Measurements from ENCODE around the gene AHI1. TPM values are rescaled to one million over a fixed set of nuclear protein-coding genes. Genes with fewer than 3 reads are reported as not detected.

The AHI1 gene
- total and polyA plus RNA-seq, 2 of the 13 experiments (the other 11 are each of a cell fraction or from before 2014, with no cell fraction given), result 7.2 to 18.6 TPM

- TF ChIP-seq KLF16 (CRISPR knock-in tag; IDR thresholded peaks at IDR 0.05), result no peak
- no peak for TF ChIP-seq PHF21A (CRISPR knock-in tag; IDR thresholded peaks at IDR 0.05)
- TF ChIP-seq ZXDC (CRISPR knock-in tag; IDR thresholded peaks at IDR 0.05), result no peak
- TF ChIP-seq ZNF362 (CRISPR knock-in tag; IDR thresholded peaks at IDR 0.05; ENCODE audit: borderline replicate concordance), result no peak
- TF ChIP-seq EP300 (IDR thresholded peaks at IDR 0.05; ENCODE audit: low read depth in 2 of 2, low read length in 2 of 2), result no peak
- no peak for TF ChIP-seq EP300 (CRISPR knock-in tag; IDR thresholded peaks at IDR 0.05; ENCODE audit: borderline replicate concordance)
- TF ChIP-seq FOXC1 (CRISPR knock-in tag; IDR thresholded peaks at IDR 0.05; ENCODE audit: borderline replicate concordance), result no peak
- no peak for TF ChIP-seq ZNF317 (CRISPR knock-in tag; IDR thresholded peaks at IDR 0.05)
- TF ChIP-seq IKZF5 (CRISPR knock-in tag; IDR thresholded peaks at IDR 0.05), result no peak
Observed at GRCh38 chr6:135527116-135527959, 29.8 kb upstream of the AHI1 start (continued).
